Astrocyte of the cerebellum (primary cell): ENCODE results near the gene WDR20.

Source experiments
- DNase-seq: peaks from one replicate; pipeline ENCODE4 v3.0.0-alpha.2; 2011; ENCODE audit warnings: low read depth
- H3K4me3 ChIP-seq: 2 replicates; pipeline ENCODE4 v1.5.1; 2011; ENCODE audit warnings: mild to moderate bottlenecking, low read depth, low read length, moderate library complexity
- CTCF ChIP-seq: IDR thresholded peaks from 2 replicates; pipeline ENCODE4 v1.5.1; 2012; ENCODE audit warnings: low read length, low read depth, moderate library complexity, mild to moderate bottlenecking; ENCODE audit errors: missing control alignments
- in situ Hi-C: cut with HindIII; loops from 2 replicates; pipeline ENCODE4 v1.10.0; 2017; ENCODE audit warnings: low sequenced_read_pairs

The WDR20 gene

DNA sequence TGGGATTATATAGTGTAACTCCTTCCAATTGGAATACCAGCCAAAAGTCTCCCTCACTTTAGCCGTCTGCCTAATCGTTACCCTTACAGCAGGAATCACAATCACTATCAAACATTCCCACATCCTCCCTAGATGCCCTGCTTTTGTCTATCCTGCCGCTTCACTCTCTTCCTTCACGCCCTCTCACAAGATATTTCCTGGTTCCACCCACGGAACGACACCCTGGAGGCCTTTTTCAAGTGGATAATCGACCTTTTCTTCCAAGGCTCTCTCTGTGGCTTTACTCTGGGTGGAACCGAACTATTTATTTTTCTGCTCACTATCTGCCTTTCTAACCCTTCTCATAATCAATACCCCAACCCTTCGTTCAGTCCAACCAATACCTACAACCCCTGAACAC is 106.4 kb downstream of the WDR20 start:
- DNase-seq: no peak
- no peak for TF ChIP-seq CTCF
- no peak overlapping the region for H3K4me3 ChIP-seq
- in situ Hi-C loops: no loop called here

DNA sequence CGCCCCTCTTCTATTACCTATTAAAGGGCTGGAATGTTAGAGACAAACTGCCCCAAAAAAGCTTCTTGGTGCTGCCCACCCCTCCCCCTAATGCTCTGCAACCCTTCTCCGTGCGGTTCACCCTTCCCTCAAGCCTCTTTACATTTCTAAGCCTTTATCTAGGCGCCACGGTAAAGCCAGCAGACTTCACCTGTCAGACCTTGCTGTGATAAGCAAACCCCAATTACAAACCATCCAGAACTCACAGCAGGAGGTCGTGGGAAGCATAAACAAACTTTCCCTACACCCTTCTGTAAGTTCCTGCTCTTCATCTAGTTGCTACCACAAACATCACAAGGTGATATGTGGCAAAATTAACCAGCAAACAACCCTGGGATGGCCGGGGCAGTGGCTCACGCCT is 108.4 kb downstream of the WDR20 start:
- DNase-seq: no peak
- no peak for TF ChIP-seq CTCF
- H3K4me3 ChIP-seq: no peak overlapping the region
- in situ Hi-C loops: no loop called here

- in situ Hi-C loops: no loop called here
- peak; percentile 80 for DNase-seq
- TF ChIP-seq CTCF: no peak
- no peak overlapping the region for H3K4me3 ChIP-seq
These were observed 109.3 kb downstream of the WDR20 start for GRCh38 chr14:102249041-102249440.

DNA sequence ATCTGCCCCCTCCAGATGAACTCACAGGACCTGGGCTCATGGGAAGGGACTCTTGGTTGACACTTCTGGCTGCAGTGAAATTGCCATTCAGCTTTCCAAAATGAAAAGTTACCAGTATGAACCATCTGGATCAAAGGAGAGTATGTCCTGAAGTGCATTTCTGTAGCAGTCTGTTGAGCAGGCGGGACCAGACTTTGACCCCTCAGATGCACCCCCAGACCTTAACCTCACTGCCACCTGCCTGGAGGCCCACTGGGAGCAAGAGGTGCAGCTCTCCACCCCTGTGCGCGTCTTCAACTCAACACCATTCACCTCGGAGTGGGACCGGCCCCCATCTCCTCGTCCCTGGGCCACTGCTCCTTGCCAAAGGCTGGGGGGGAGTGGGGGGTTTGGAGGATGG is 110.3 kb downstream of the WDR20 start:
- no peak for DNase-seq
- TF ChIP-seq CTCF: no peak
- no peak overlapping the region for H3K4me3 ChIP-seq
- in situ Hi-C loops: no loop called here

- DNase-seq: no peak
- no peak overlapping the region for H3K4me3 ChIP-seq
- in situ Hi-C loops: no loop called here
- TF ChIP-seq CTCF: no peak
These were observed 110.9 kb downstream of the WDR20 start for GRCh38 chr14:102250636-102251035.

DNA sequence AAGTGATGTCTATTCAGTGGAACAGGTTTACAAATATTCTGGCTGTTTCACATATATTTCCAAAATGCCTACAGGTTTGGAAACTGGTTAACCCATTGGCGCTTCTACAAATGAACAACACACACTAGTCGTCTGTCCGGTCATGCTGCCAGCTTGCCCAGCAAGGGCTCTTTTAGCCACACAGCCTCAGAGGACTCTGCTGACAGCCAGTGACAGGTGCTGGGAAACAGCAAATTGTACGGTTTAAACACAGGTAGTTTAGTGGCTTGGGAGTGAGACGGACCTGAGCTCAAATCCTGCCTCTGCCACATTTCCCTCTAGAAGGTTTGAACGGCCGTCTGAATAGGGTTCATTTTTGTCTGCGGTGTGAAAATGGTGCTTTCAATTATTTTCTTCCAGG is 111.5 kb downstream of the WDR20 start:
- H3K4me3 ChIP-seq: no peak overlapping the region
- no peak for DNase-seq
- no peak for TF ChIP-seq CTCF
- in situ Hi-C loops: no loop called here
